ENCODE data around the gene HTRA3. TPM values are rescaled to one million over a fixed set of nuclear protein-coding genes. Genes with fewer than 3 reads are reported as not detected.

HTRA3 gene
- total RNA-seq, 1 donor from 2014 or later = 1.6 TPM

- H3K27me3 ChIP-seq = no peaks in the 10 kb centered on the region
- no peak overlapping the region for H3K9ac ChIP-seq
- Mint-ChIP-seq H3K4me3 (no peak overlapping the region), H3K27ac (no peak overlapping the region), H3K27me3 (ENCODE audit: insufficient read depth, low read depth) (peaks cover 10% of the 10 kb centered on the region), H3K9me3 (no peaks in the 10 kb centered on the region), H3K36me3 (no peaks in the 10 kb centered on the region), H3K4me1 (peaks cover 8% of the 10 kb centered on the region)
- H4K20me1 ChIP-seq (ENCODE audit: low read depth) = no peaks in the 10 kb centered on the region
- H3K36me3 ChIP-seq = no peaks in the 10 kb centered on the region
- H3K9me3 ChIP-seq (ENCODE audit: low read depth) = no peaks in the 10 kb centered on the region
- no peaks in the 10 kb centered on the region for H3F3A ChIP-seq (ENCODE audit: low read depth)
- DNase-seq (ENCODE audit: low spot score) = no peak
- H3K79me2 ChIP-seq (ENCODE audit: low read depth) = no peaks in the 10 kb centered on the region
- TF ChIP-seq EZH2 (IDR thresholded peaks at IDR 0.05) (no peak), EZH2phosphoT487 (IDR thresholded peaks at IDR 0.05) (no peak), CTCF (IDR thresholded peaks at IDR 0.05) (no peak)
- no peaks in the 10 kb centered on the region for H3K4me1 ChIP-seq
- H3K4me2 ChIP-seq = no peak overlapping the region
- no peak overlapping the region for H3K27ac ChIP-seq
- no peak overlapping the region for H3K4me3 ChIP-seq
- H2AFZ ChIP-seq (replicated peaks) = no peak overlapping the region
Measured at GRCh38 chr4:8307121-8307520, 37.6 kb downstream of the HTRA3 start.

GRCh38 chr4:8307714-8308113 is 38.2 kb downstream of the HTRA3 start:
- Histone ChIP-seq H3K36me3 (no peaks in the 10 kb centered on the region), H3F3A (ENCODE audit: low read depth) (no peaks in the 10 kb centered on the region), H3K4me3 (no peak overlapping the region), H3K27ac (no peak overlapping the region), H3K4me1 (no peaks in the 10 kb centered on the region), H3K9me3 (ENCODE audit: low read depth) (no peaks in the 10 kb centered on the region), H4K20me1 (ENCODE audit: low read depth) (no peaks in the 10 kb centered on the region), H2AFZ (replicated peaks) (no peak overlapping the region), H3K9ac (no peak overlapping the region), H3K4me2 (no peak overlapping the region), H3K79me2 (ENCODE audit: low read depth) (no peaks in the 10 kb centered on the region), H3K27me3 (no peaks in the 10 kb centered on the region)
- Mint-ChIP-seq H3K4me3 (no peak overlapping the region), H3K36me3 (no peaks in the 10 kb centered on the region), H3K9me3 (peaks cover 6% of the 10 kb centered on the region), H3K27me3 (ENCODE audit: insufficient read depth, low read depth) (peaks cover 11% of the 10 kb centered on the region), H3K27ac (no peak overlapping the region), H3K4me1 (peaks cover 8% of the 10 kb centered on the region)
- no peak for DNase-seq (ENCODE audit: low spot score)
- no peak for TF ChIP-seq EZH2 (IDR thresholded peaks at IDR 0.05)
- no peak for TF ChIP-seq EZH2phosphoT487 (IDR thresholded peaks at IDR 0.05)
- TF ChIP-seq CTCF (IDR thresholded peaks at IDR 0.05) = no peak

GRCh38 chr4:8308144-8308543 is 38.6 kb downstream of the HTRA3 start:
- H3K4me1 Mint-ChIP-seq = peaks cover 8% of the 10 kb centered on the region
- Histone ChIP-seq H3K4me3 (no peak overlapping the region), H3K36me3 (no peaks in the 10 kb centered on the region), H3K27me3 (no peaks in the 10 kb centered on the region), H3K9me3 (ENCODE audit: low read depth) (no peaks in the 10 kb centered on the region), H3F3A (ENCODE audit: low read depth) (no peaks in the 10 kb centered on the region), H3K4me2 (no peak overlapping the region), H4K20me1 (ENCODE audit: low read depth) (no peaks in the 10 kb centered on the region), H2AFZ (replicated peaks) (no peak overlapping the region), H3K4me1 (no peaks in the 10 kb centered on the region), H3K27ac (no peak overlapping the region), H3K79me2 (ENCODE audit: low read depth) (no peaks in the 10 kb centered on the region), H3K9ac (no peak overlapping the region)
- no peak for TF ChIP-seq CTCF (IDR thresholded peaks at IDR 0.05)
- TF ChIP-seq EZH2 (IDR thresholded peaks at IDR 0.05) = no peak
- TF ChIP-seq EZH2phosphoT487 (IDR thresholded peaks at IDR 0.05) = no peak
- H3K36me3 Mint-ChIP-seq = no peaks in the 10 kb centered on the region
- no peak overlapping the region for H3K4me3 Mint-ChIP-seq
- no peak for DNase-seq (ENCODE audit: low spot score)
- H3K27ac Mint-ChIP-seq = no peak overlapping the region
- peaks cover 11% of the 10 kb centered on the region for H3K27me3 Mint-ChIP-seq (ENCODE audit: insufficient read depth, low read depth)
- peaks cover 10% of the 10 kb centered on the region for H3K9me3 Mint-ChIP-seq

Data from neural progenitor cell (in vitro differentiated cells).